Ovary (tissue), 3 donors: ENCODE data around the gene COMMD10.

Source experiments
- EP300 ChIP-seq: sonication (generic); formaldehyde crosslinking; IDR thresholded peaks from one replicate; pipeline ENCODE4 v1.6.1; 2017; ENCODE audit warnings: antibody characterized with exemption
- TF ChIP-seq, protein P1 (sequence below), 3 donors: fragments of 450-650 bp in 2 of 3; fragments of 200-600 bp in 1 of 3; IDR thresholded peaks; one replicate each; pipeline versions ENCODE4 v1.5.1 to v1.8.0; 2016 to 2022; ENCODE audit warnings: antibody characterized with exemption in 3 of 3, mild to moderate bottlenecking in 1 of 3
- donor health status: DM: no; HTN: no; CAD: no.

DNA sequence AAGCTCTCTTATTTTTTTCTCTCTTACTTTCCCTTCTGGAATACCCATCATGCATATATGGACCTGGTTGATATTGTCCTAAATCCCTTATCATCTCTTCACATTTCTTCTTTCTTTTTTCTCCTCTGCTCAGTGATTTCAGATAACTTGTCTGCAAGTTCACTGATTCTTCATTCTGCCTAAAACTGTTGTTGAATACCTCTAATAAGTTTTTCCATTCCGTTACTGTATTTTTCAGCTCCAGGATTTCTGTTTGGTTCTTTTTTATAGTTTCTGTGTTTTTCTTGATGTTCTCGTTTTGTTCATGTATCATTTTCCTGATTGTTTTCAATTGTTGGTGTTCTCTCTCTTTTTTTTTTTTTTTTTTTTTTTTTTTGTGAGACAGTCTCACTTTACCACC lies 203.7 kb downstream of the COMMD10 start:
- TF ChIP-seq, protein P1, sequence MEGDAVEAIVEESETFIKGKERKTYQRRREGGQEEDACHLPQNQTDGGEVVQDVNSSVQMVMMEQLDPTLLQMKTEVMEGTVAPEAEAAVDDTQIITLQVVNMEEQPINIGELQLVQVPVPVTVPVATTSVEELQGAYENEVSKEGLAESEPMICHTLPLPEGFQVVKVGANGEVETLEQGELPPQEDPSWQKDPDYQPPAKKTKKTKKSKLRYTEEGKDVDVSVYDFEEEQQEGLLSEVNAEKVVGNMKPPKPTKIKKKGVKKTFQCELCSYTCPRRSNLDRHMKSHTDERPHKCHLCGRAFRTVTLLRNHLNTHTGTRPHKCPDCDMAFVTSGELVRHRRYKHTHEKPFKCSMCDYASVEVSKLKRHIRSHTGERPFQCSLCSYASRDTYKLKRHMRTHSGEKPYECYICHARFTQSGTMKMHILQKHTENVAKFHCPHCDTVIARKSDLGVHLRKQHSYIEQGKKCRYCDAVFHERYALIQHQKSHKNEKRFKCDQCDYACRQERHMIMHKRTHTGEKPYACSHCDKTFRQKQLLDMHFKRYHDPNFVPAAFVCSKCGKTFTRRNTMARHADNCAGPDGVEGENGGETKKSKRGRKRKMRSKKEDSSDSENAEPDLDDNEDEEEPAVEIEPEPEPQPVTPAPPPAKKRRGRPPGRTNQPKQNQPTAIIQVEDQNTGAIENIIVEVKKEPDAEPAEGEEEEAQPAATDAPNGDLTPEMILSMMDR (IDR thresholded peaks at IDR 0.05) = no peak
- no peak for TF ChIP-seq EP300
